D721Med (cell line): ENCODE measurements around the gene PBX3.

ENCODE experiments used
- DNase-seq: peaks from one replicate; pipeline ENCODE4 v3.0.0; 2011; ENCODE audit warnings: low spot score; ENCODE audit not compliant: insufficient read length
- FAIRE-seq: peaks from 2 replicates; lab custom pipeline; 2011; peaks lifted over from hg19 to GRCh38; lab: Jason Lieb, UNC
- CTCF ChIP-seq: IDR thresholded peaks from 2 replicates; pipeline ENCODE4 v1.5.1; 2012; ENCODE audit warnings: mild to moderate bottlenecking, control low read depth; ENCODE audit not compliant: insufficient read depth; ENCODE audit errors: missing control alignments

Gene PBX3

GRCh38 chr9:125902214-125902613, 155.0 kb downstream of the PBX3 start:
- TF ChIP-seq CTCF, result no peak
- no peak for FAIRE-seq
- no peak for DNase-seq

GRCh38 chr9:125902831-125903512, 155.8 kb downstream of the PBX3 start:
- DNase-seq (no peak), FAIRE-seq (no peak)
- no peak for TF ChIP-seq CTCF

- DNase-seq (no peak), FAIRE-seq (peak; percentile 69)
- no peak for TF ChIP-seq CTCF
Observed at GRCh38 chr9:125904155-125904851, 157.1 kb downstream of the PBX3 start.

DNA sequence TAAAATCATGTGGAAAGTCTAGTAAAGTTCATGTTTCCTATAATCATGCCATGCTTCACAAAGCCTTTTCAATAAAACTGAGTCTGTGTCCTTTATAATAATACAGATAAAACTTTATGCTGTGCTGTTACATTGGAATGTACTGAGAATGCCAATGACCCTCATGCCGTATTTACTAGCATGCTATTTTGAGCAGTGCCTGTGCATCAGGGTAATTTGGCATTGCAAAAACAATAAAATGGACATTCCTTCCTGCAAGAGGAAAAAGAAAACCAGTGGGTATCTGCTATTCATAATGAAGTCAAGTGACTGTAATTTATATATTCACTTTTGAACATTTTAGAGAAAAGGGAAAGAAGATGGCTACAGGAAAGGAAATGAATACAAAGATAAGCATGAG, 159.0 kb downstream of the PBX3 start:
- FAIRE-seq (no peak), DNase-seq (no peak)
- TF ChIP-seq CTCF, result no peak

DNA sequence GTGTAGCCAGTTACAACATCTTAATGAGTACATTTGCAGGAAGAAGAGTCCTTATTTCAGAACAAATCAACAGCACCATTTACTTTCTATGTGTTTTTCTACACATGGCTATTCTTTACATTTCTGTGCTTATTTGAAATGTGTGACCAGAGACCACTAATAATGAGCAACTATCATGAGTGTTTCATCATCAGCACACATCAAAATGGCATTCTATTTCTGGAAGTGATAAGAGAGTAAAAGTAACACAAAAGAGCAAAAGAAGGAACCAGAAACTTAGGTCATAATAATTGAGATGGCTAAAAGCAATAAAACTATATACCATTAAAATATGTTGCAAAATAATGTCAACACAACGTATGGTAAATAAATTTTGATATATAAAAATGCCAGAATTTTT, 159.7 kb downstream of the PBX3 start:
- DNase-seq (no peak), FAIRE-seq (no peak)
- no peak for TF ChIP-seq CTCF

- no peak for DNase-seq
- FAIRE-seq, result peak; percentile 44
- no peak for TF ChIP-seq CTCF
Observed at GRCh38 chr9:125908136-125908535, 161.0 kb downstream of the PBX3 start.

DNA sequence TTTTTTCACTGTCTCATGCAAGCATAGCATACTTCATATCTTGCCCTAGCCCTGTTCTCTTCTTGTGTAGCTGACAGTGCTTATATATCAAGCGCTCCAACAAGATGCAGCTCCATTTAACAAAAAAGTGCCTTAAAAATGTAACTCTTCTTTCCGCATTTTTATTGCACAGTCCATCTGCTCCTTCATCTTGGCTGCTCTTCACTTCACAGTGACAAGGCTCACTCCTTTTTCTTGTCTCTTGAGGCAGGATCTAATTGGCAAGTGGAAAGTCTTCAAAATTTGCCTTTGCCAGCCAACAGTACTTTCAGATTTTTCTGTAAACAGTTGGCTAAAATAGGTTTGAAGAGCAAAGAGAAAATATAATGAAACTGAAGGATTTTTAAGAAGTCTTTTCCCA, 161.8 kb downstream of the PBX3 start:
- TF ChIP-seq CTCF, result no peak
- FAIRE-seq, result no peak
- DNase-seq, result no peak
